GM12801 (cell line): ENCODE measurements around the gene TUBA4B.

Experiments
- CTCF ChIP-seq: IDR thresholded peaks from one replicate; pipeline ENCODE4 v1.5.1; 2011; ENCODE audit warnings: control low read depth; ENCODE audit not compliant: insufficient read length; ENCODE audit errors: extremely low read depth

Gene TUBA4B

GRCh38 chr2:219252084-219252483, 959 bp upstream of the TUBA4B start:
- no peak for TF ChIP-seq CTCF

DNA sequence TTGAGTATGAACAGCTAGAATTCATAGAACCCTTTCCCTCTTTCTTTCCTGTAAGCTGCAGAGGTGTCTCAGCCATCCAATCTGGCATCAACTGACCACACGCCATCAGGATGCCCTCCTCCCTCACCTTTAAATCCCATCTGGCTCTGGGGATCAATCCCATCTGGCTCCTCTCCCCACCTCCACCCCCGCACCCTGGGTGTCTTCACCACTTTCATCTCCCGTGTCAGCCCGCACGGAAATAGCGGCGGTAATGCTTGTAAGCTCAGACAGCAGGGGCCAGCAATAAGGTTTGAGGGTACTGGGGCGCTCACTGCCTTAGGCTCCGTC, 508 bp upstream of the TUBA4B start:
- TF ChIP-seq CTCF: no peak

- no peak for TF ChIP-seq CTCF
Measured at GRCh38 chr2:219253753-219254589, 928 bp downstream of the TUBA4B start, which contains the start of gene TUBA4A. TSS of gene TUBA4A (minus strand) at chr2:219253918. CDS start at chr2:219253858, 60 bp downstream.

DNA sequence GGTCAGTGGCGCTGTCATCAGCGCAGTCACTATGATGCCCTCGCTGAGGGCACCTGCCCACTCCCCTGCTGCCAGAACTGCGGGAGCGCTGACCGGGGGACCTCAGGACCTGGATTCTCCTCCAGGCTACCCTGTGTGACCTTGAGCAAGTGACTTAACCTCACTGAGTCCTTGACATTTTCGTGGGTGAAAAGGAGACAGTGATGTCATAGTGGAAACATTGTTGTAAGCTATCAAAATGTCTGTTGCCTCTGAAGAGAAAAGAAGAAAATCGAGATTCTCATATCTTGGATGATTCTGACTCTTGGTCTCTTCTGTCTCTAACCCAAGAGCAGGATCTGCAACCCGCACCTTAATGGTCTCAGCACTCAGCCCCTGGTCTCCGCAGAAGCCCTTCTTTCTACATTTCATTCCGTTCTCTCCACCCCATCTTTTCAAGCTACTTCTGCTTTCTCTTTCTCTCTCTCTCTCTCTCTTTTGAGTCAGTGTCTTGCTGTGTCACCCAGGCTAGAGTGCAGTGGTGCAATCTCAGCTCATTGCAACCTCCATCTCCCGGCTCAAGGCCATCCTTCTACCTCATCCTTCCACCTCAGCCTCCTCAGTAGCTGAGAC, 1.7 kb downstream of the TUBA4B start:
- TF ChIP-seq CTCF: no peak

GRCh38 chr2:219261024-219261855, 8.2 kb downstream of the TUBA4B start:
- TF ChIP-seq CTCF: no peak

DNA sequence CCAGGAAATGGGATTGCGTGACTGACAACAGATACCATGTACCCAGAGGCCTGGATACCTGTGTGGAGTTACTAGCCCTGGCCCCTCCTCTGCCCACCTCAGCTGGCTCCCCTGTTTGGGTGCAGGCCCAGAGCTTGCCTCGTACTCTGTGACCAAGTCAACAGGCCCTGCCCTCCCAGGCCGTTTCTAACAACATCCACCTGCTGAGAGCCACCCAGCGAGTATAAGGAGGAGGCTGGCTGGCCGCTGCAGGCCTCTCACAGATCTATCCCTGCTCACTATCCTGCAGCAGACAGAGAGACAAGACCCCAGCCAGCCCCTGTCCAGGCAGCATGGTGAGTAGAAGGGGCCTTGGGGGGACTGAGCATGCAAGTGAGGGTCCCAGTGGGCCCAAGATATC, 13.2 kb downstream of the TUBA4B start:
- no peak for TF ChIP-seq CTCF

GRCh38 chr2:219266886-219267285, 13.8 kb downstream of the TUBA4B start:
- TF ChIP-seq CTCF: no peak
